ENCODE results near the gene RAVER2.

RAVER2 gene

GRCh38 chr1:64843675-64844074 lies 98.8 kb downstream of the RAVER2 start:
- DNase-seq (ENCODE audit: insufficient read length, low spot score) (no peak), FAIRE-seq (no peak)

GRCh38 chr1:64844175-64844574 lies 99.3 kb downstream of the RAVER2 start:
- no peak for DNase-seq (ENCODE audit: insufficient read length, low spot score)
- FAIRE-seq, result no peak

GRCh38 chr1:64844609-64845008 lies 99.7 kb downstream of the RAVER2 start:
- FAIRE-seq, result no peak

GRCh38 chr1:64845831-64846425 lies 101.1 kb downstream of the RAVER2 start:
- FAIRE-seq, result no peak

More at GRCh38 chr1:64844609-64845008, 99.7 kb downstream of the RAVER2 start:
- DNase-seq (ENCODE audit: insufficient read length, low spot score), result no peak

GRCh38 chr1:64846573-64847430 lies 101.9 kb downstream of the RAVER2 start:
- FAIRE-seq, result no peak
- DNase-seq (ENCODE audit: insufficient read length, low spot score), result no peak

More at GRCh38 chr1:64845831-64846425, 101.1 kb downstream of the RAVER2 start:
- no peak for DNase-seq (ENCODE audit: insufficient read length, low spot score)

- no peak for DNase-seq (ENCODE audit: insufficient read length, low spot score)
- no peak for FAIRE-seq
These were observed 102.8 kb downstream of the RAVER2 start for GRCh38 chr1:64847666-64848065.

GRCh38 chr1:64848136-64848535 lies 103.3 kb downstream of the RAVER2 start:
- no peak for FAIRE-seq

GRCh38 chr1:64848803-64849202 lies 103.9 kb downstream of the RAVER2 start:
- FAIRE-seq (no peak), DNase-seq (ENCODE audit: insufficient read length, low spot score) (no peak)

More at GRCh38 chr1:64848136-64848535, 103.3 kb downstream of the RAVER2 start:
- DNase-seq (ENCODE audit: insufficient read length, low spot score), result no peak

- DNase-seq (ENCODE audit: insufficient read length, low spot score) (no peak), FAIRE-seq (no peak)
These were observed 105.1 kb downstream of the RAVER2 start for GRCh38 chr1:64849942-64850341.

- DNase-seq (ENCODE audit: insufficient read length, low spot score), result no peak
- FAIRE-seq, result no peak
These were observed 106.0 kb downstream of the RAVER2 start for GRCh38 chr1:64850846-64851245.

- no peak for DNase-seq (ENCODE audit: insufficient read length, low spot score)
- FAIRE-seq, result no peak
These were observed 106.8 kb downstream of the RAVER2 start for GRCh38 chr1:64851664-64852063.

GRCh38 chr1:64854674-64855073 lies 109.8 kb downstream of the RAVER2 start:
- FAIRE-seq, result no peak
- DNase-seq (ENCODE audit: insufficient read length, low spot score), result no peak

- FAIRE-seq, result no peak
- DNase-seq (ENCODE audit: insufficient read length, low spot score), result no peak
These were observed 110.7 kb downstream of the RAVER2 start for GRCh38 chr1:64855557-64855956.

- FAIRE-seq, result no peak
- no peak for DNase-seq (ENCODE audit: insufficient read length, low spot score)
These were observed 111.7 kb downstream of the RAVER2 start for GRCh38 chr1:64856553-64856952.

GRCh38 chr1:64857347-64857746 lies 112.5 kb downstream of the RAVER2 start:
- FAIRE-seq (no peak), DNase-seq (ENCODE audit: insufficient read length, low spot score) (no peak)

GRCh38 chr1:64861611-64862010 lies 116.7 kb downstream of the RAVER2 start:
- no peak for FAIRE-seq

GRCh38 chr1:64864018-64864940 lies 119.4 kb downstream of the RAVER2 start:
- FAIRE-seq (peak; percentile 97), DNase-seq (ENCODE audit: insufficient read length, low spot score) (peak; percentile 80)

More at GRCh38 chr1:64861611-64862010, 116.7 kb downstream of the RAVER2 start:
- no peak for DNase-seq (ENCODE audit: insufficient read length, low spot score)

- no peak for FAIRE-seq
- DNase-seq (ENCODE audit: insufficient read length, low spot score), result no peak
These were observed 120.4 kb downstream of the RAVER2 start for GRCh38 chr1:64865105-64865757.

- DNase-seq (ENCODE audit: insufficient read length, low spot score) (no peak), FAIRE-seq (no peak)
These were observed 121.8 kb downstream of the RAVER2 start for GRCh38 chr1:64866689-64867088.

- no peak for FAIRE-seq
These were observed 122.4 kb downstream of the RAVER2 start for GRCh38 chr1:64867266-64867665.

More at GRCh38 chr1:64867266-64867665, 122.4 kb downstream of the RAVER2 start:
- DNase-seq (ENCODE audit: insufficient read length, low spot score), result no peak
